Measurements from ENCODE around the gene NHEJ1.

Gene NHEJ1

GRCh38 chr2:219084791-219085190 lies 75.8 kb downstream of the NHEJ1 start:
- no peak for DNase-seq

DNA sequence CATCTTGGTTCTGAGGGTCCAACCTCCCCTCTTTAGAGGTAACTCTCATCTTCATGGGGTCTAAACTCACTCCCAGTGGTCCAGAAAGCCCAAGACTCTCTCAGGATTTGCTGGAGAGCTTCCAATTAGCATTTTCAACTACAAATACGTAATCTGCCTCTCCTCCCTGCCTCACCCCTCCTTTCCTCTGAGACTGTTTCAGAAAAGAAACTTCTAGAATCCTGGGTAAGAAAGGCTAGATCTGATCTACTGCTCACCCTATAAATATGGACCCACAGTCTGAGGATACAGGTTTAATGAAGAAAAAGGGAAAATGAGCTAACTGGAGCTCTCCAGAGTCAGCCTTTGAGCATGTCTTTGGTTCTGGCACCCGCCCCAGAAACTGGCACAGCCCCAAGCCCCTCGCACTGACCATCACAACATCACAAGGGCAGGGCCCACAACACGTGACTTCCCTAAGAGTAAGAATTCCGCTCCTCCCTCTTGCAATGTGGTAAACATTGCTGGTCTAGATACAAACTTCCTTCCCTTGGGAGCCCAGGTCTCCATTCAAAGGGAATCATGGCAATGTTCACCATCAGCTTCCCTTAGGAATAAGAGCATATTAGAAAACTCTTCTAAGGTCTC lies 78.2 kb downstream of the NHEJ1 start:
- no peak for DNase-seq

DNA sequence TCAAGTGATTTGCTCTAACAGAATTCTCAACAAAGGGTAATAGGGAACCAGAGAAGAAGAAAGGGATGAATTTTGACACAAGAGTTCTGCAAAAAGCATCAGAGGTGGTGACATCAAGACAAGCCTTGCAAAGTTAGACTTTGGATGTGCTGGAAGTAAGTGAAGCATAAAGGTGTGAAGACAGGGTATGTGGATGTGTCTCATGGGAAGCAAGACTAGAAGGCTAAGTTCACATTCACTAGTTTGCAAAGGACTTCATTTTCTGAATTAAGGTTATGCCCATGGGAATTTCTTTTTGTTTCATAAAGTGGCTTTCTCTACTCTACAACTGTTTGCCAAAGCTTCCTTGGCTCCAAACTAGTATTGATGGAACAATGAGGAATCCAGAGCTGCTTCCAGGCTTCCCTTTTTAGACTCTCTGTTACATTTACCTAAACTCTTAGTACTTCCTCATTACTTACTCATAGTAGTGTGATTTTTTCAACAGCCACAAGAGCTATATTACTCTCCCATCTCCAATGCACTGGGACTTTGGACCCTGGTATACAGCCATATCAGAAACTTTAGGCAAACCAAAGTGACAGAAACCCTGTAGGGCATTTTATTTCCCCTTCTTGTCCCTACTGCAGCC lies 78.8 kb downstream of the NHEJ1 start:
- no peak for DNase-seq

GRCh38 chr2:219081096-219081495 lies 79.5 kb downstream of the NHEJ1 start:
- DNase-seq = no peak

DNA sequence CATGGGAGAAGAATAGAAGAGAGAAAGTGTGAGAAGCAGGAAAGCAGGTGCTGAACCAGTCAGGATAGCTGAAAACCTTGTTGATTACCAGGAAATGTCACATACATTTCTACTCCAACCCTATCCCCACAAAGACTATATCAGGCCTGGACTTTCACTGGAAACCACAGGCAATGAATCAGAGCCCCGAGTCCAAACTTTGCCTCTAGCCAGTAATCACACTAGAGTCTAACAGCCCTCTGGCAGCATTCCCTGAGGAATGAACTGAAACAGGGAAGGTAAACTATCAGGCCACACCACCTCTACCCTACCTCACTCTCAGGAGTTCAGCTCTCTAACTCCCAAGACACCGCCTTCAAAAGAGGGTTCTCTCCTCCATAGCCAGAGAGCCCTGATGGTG lies 81.2 kb downstream of the NHEJ1 start:
- DNase-seq = no peak

DNA sequence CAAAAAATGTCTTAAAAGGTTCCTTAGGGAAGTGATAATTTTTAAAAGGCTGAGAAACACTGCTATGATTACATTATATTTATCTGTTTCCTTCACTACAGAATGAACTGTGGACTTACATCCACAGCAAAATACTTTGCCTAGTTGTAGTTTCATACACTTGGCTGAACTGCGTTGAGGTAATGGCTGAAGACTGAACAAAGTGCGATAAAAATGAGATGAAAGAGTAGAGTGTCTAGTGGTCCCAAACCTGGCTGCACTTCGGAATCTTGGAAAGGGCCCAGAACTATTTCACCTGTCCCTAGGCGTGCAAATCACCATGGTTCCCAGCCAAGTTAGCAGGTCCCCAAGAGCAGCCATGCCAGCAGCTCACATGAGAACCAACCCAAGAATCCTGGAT lies 81.7 kb downstream of the NHEJ1 start:
- DNase-seq = no peak

- DNase-seq = no peak
Observed at GRCh38 chr2:219078126-219078525, 82.5 kb downstream of the NHEJ1 start.

GRCh38 chr2:219076253-219076652 lies 84.4 kb downstream of the NHEJ1 start:
- no peak for DNase-seq

DNA sequence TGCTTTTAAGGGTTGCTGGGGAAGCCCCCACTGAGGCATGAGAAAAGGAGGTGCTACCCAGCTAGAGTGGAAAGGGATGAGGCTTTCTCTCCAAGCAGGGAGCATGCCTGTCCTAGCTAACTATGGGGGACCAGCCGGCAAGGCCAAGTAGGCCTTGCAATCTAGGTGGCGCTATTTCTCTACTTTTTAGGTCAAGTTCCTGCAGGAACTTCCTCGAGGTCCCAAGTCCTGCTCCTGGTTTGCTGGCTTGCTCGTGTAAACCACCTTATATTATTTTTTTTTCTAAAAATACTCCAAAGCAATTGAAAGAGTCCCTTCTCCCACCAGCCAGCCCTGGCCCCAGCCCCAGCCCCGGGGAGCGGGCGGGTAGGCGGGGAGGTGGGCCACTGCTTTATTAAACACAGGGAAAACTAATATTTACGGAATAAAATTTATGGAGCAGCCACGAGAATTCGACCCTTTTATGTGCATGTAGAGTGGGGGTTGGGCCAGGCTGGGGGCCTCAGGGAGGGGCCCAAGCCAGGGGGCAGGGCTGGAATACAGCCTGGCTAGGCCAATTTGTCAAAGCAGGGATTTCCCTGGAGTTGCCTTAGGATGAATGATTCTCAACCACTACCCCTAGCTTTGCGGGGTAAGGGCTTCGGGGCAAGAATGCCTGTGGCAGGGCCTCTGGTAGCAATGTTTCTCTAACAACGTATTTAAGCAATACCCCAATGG lies 87.0 kb downstream of the NHEJ1 start:
- no peak for DNase-seq

GRCh38 chr2:219072741-219073250 lies 87.8 kb downstream of the NHEJ1 start:
- DNase-seq = no peak

- DNase-seq = no peak
Observed at GRCh38 chr2:219071131-219071816, 89.3 kb downstream of the NHEJ1 start.

DNA sequence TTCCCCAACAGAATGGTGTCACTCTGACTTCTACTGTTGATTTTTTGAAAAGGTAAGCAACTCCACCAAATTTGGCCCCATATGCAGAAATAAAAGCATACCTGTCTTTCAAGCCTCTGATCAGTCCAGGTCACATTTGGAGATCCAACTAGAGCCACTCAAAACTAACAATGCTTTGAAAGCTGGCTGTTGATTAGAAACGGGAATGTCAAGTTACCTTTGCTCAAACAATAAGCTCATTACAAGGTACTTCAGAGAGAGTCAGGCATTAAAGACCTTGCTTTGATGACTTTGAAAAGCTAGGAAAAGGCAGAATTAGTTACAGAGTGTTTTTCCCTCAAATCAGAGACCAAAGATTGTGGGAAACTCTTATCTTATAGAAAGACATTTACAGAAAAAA lies 95.1 kb downstream of the NHEJ1 start:
- DNase-seq = no peak

DNA sequence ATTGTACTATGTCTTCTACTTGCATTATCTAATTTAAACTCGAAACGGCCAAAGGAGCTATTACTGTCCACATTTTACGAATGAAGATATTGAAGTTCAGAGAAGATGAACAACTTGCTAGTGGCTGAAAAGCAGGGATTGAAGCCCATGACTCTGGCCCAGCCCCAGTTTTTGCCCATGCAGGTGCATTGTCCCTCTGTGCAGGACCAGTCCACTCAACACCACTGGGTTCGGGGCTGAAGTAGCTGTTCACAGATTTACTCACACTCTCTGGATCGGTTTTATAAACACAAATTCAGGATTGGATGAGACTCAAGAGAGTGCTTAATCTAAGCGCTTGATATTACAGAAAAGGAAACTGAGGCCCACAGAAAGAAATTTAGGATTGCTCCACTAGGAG lies 98.5 kb downstream of the NHEJ1 start:
- DNase-seq = no peak

DNA sequence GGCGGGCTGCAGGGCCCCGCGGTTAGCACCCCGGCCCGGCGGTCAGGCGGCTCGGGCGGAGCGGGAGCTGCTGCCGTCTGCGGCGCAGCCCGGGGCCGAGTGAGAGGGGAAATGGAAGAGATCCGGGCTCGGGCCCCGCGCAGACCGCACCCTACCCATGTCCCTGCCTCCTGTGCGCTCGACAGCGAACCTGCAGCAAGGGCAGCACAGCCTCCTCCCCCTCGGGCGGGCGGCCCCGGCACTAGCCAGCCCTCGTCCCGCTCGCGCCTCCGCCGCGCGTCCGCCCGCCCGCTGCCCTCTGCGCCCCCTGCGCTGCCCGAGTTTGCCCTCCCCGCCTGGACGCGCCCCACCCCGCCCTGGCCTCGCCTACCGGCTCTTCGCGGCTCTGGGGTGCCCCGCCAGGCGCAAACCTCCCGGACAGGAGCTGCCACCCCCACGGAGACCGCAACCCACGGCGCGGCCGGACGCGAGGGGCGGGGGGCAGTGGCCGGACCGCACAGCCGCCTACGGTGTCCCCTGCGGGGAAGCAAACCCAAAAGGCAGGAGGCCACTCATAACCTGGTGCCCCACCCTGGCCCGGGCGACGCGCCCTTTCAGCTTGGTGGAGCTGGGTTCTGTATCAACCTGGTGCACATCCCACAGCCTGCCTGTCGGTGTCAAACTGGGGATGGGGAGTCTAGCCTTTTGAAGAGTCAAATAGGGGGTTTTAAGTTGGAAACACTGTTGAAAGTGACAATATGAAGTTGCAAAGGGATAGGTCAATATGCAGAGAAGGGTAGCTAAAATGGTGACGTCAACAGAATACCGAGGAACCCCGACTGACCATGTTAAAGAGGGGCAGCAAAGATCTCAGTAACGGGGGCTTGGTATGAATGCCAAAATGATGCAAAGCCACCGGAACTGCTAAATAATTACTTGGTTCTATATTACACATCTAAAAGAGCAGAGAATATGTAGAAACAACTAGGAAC lies 99.5 kb downstream of the NHEJ1 start, which contains the start of gene IHH:
Gene IHH, minus strand, starts transcription at position 101 of the 971 bp plus-strand sequence. CDS start 454 bp downstream, outside the sequence.
- DNase-seq = no peak

- DNase-seq = no peak
Observed at GRCh38 chr2:219059725-219060682, 100.6 kb downstream of the NHEJ1 start.

GRCh38 chr2:219059375-219059724 lies 101.3 kb downstream of the NHEJ1 start:
- DNase-seq = no peak

- DNase-seq = no peak
Observed at GRCh38 chr2:219058541-219059374, 101.9 kb downstream of the NHEJ1 start.

- DNase-seq = no peak
Observed at GRCh38 chr2:219057709-219058540, 102.7 kb downstream of the NHEJ1 start.

All from NCI-H1048 (cell line).